GM19238 (cell line): ENCODE results near the gene SNX21.
"Not testable (repeated sequence)": the region's sequence is repeated elsewhere in the genome, so short reads cannot be mapped to it uniquely, and the experiment has no call there.

Source experiments
- DNase-seq: peaks from one replicate; pipeline ENCODE4 v3.0.0; 2011; ENCODE audit warnings: low spot score; ENCODE audit not compliant: insufficient read length

SNX21 gene

DNA sequence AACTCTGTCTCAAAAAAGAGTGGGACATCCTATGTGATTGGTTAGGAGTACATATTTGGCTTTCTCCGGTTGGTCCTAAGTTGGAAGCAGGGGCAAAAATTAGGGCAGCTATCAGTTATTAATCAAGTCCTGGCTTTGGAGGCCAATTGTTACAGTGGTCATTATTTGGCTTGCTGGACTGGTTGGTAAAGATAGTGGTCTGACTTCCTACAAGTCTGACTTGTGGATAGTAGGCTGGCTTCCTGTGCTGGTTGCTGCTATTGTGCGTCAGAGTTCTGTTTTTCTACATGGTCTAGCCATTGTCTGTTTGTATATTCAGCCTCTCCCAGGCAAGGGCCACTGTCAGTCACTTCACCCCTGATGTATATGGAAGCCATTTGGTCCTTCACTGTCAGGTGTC lies 16.6 kb downstream of the SNX21 start:
- DNase-seq = no peak

DNA sequence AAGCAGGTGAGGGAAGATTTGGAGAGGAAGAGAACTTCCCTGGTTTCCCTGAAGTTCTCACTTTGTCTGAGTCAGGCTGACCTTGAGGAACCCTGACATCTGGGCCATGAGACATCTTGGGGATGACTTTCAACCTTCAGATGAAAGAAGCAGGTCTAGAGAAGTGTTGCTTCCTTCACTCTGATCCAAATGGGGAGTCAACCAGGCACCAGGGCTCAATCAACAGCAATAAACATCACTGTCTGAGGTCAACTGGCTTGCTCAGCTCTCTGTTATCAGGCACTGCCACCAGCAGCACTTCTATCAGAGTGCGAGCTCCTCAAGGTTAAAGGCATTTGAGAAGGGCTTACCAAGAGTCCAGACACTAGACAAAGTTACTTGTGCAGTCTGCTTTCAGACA lies 17.3 kb downstream of the SNX21 start:
- DNase-seq = no peak

DNA sequence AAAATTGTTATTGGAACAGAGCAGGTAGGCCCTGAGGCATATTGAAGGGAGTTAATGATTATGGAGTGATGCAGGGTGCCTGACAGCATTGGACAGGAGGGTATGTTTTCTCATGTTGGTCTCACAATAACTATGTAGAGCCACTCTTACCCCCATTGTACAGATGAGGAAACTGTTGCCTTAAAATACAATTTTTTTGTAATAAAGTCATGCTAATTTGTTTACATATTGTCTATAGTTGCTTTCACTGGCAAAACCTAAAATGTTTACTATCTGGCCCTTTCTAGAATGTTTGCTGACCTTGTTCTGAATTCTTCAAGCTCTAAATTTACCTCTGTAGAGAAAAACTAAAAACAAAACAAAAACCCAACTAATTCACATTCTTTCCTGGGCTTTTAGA lies 17.9 kb downstream of the SNX21 start:
- DNase-seq = no peak

DNA sequence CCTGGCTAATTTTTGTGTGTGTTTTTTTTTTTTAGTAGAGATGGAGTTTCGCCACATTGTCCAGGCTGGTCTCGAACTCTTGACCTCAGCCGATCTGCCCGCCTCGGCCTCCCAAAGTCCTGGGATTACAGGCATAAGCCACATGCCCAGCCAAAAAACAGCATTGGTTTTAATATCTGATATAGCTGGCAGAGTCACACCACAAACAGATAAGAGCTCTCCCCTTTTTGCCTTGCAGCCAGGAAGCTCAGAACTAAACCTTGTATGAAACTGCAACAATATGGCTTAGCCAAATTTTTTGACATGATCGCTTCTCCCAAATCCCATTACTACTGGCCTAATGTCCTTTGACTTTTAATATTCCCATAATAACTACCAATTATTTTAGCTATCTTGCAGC lies 18.7 kb downstream of the SNX21 start:
- no peak for DNase-seq

DNA sequence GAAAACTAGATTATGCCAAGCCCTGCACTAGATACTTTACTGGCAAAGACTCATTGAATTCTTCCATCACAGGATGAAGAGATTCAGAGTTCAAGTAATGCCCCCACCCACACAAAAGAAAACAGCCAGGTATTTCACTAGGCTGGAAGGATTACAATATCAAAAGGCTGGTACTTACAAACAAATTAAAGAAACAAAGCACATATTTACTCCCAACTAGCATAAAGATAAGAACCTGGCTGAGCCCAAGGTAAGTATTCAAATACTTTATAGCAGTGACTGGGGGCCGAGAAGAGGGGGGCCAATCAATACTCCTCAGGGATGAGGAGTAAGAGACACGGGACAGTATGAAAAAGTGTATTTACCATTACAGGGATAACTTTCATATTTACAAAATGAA lies 19.9 kb downstream of the SNX21 start:
- no peak for DNase-seq

DNA sequence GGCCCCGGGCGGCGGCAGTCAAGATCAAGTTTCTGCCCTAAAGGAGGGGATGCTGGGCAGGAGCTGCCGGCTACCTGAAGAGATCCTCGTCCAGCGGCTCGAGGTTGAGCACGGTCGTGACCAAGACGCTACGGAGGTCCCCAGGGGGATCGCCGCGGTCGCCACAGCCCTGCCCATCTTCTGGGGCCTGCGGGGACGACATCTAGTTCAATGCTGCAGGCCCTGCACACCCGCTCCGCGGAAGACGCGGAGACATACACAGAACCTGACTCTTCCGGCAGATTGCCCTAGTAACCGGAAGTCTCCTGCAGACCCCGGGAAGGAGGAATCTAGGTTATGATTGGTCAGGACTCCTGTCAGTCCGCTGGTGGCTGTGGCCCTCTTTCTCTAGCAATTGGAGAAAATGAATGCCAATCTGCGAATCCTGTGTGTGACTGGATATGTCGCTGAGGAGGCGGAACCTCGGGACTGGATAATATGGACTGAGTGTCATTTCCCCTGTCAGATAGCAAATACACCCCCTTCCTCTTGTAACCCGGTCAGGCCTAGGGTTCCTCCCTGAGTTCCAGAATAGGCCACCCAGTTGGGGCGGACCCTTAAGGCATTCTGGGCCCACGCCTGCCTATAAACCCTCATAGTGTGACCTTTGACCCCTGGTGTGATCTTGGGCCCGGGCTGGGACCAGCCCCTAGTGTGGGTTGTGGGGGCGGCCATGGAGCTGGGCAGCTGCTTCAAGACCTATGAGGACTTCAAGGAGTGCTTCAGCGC lies 23.7 kb downstream of the SNX21 start, which contains the start of the genes ACOT8 and ZSWIM3:
Gene ACOT8, minus strand, starts transcription at position 279 of the 768 bp plus-strand sequence. Its CDS starts 77 bp downstream, at position 202.
Gene ZSWIM3, plus strand, starts transcription at position 501 of the 768 bp plus-strand sequence. Its CDS starts 212 bp downstream, at position 713.
- peak; percentile 98 for DNase-seq

DNA sequence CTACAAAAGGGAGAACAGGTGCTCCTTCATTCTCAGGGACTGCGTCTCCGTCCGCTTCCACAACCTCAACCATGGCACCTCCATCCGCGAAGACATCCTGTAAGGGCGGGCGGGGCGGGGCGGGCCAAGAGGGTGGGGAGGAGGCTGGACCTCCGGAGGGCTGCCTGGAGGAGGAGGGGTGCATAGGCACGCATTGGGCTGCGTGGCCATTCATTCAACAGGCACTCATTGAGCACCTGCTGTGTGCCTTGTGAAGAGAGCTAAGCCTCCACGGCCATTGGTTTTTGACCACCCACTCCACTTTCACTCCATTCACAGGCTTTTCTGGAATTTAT lies 24.2 kb downstream of the SNX21 start:
- DNase-seq = peak; percentile 70

DNA sequence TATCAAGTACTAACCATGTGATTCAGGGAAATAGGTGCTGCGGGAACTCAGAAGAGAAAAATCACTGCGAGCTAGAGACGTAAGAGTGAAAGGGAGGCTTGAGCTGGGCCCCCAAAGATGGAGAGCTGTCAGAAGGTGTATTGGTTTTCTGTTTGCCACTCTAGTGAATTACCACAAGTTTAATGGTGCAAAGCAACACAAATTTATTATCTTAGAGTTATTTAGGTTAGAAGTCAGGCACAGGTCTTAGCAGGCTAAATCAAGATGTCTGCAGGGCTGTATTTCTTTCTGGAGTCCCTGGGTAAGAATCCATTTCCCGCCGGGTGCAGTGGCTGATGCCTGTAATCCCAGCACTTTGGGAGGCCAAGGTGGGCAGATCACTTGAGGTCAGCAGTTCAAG lies 26.3 kb downstream of the SNX21 start:
- DNase-seq = no peak

DNA sequence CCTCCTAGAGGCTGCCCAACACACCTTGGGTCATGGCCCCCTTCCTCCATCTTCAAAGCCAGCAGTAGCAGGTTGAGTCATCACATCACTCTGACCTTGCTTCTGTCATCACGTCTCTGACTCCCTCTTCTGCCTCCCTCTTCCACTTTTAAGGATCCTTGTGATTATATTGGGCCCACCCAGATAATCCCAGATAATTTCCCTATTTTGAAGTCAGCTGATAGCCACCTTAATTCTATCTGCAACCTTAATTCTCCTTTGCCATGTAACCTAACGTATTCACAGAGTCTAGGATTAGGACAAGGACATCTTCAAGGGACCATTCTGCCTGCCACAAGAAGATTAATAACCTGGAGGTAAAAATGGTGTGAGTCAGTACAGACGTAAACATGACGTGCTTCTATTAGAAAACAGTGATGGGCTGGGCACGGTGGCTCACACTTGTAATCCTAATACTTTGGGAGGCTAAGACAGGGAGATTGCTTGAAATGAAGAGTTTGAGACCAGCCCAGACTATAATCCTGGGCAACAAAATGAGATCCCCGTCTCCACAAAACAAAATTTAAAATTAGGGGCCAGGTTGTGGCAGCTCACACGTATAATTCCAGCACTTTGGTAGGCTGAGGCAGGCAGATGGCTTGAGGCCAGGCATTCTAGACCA lies 27.1 kb downstream of the SNX21 start:
- no peak for DNase-seq

DNA sequence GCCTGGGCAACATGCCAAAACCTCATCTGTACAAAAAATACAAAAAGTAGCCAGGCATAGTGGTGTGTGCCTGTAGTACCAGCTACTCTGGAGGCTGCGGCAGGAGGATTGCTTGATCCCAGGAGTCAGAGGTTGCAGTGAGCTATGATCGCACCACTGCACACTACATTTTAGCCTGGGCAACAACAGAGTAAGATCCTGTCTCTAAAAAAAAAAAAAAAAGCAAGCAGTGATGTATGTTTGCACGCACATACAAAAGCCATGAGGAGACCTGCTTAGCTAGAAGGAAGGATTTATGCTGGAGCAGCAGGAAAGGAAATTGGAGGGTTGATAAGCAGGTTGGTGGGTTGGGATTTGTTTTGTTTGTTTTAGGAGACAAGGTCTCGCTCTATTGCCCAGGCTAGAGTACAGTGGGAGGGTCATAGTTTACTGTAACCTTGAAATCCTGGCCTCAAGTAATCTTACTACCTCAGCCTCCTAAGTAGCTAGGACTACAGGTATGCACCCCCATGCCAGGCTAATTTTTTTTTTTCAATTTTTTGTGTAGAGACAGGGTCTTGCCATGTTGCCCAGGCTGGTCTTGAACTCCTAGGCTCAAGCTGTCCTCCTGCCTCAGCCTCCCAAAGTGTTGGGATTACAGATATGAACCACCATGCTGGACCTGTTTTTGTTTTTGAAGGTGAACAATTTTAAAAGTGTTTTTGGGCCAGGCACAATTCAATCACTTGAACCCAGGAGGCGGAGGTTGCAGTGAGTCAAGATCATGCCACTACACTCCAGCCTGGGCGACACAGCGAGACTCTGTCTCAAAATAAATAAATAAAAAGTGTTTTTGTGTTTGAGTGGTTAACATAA lies 27.8 kb downstream of the SNX21 start:
- DNase-seq = no peak

DNA sequence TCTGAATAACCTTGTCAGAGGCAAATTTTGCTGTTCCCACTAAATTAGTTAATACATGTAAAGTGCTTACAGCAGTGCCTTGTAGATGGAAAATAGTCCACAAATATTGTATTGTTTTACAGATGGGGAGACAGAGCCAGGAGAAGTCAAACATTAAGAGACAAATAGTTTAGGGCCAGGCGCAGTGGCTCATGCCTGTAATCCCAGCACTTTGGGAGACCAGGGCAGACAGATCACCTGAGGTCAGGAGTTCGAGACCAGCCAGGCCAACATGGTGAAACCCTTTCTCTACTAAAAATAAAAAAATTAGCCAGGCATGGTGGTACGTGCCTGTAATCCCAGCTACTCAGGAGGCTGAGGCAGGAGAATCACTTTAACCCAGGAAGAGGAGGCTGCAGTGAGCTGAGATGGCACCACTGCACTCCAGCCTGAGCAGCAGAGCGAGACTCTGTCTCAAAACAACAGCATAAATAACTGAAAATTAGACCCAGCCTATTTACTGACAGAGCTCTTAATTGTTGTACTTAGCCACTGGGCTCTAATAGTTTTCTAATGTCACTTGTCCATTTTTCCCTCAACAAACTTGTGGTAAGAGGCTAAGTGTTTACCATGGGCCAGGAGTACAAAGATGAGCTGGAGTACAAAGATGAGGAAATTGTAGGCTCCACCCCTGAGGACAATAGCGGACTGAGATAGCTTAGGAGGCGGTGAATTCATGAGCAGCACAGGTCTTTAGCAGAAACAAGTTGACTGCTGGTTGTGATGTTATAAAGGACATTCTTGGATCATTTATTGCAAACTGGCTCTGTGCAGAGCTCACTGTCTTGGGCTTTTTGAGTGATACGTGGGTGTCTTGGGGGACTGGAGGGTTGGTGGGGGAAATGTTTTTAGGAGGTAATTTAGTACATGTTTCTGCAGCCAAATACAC lies 30.2 kb downstream of the SNX21 start:
- no peak for DNase-seq

DNA sequence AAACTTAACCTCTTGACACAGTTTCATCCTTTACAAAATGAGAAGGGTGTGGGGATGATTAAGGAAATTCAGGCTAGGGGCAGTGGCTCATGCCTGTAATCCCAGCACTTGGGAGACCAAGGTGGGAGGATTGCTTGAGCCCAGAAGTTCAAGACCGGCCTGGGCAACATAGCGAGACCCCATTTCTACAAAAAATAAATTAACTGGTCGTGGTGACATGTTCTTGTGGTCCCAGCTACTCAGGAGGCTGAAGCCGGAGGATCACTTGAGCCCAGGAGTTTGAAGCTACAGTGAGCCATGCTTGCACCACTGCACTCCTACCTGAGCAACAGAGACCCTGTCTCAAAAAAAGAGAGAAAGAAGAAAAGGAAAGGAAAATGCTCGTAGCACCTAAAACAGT lies 32.9 kb downstream of the SNX21 start:
- DNase-seq = no peak

DNA sequence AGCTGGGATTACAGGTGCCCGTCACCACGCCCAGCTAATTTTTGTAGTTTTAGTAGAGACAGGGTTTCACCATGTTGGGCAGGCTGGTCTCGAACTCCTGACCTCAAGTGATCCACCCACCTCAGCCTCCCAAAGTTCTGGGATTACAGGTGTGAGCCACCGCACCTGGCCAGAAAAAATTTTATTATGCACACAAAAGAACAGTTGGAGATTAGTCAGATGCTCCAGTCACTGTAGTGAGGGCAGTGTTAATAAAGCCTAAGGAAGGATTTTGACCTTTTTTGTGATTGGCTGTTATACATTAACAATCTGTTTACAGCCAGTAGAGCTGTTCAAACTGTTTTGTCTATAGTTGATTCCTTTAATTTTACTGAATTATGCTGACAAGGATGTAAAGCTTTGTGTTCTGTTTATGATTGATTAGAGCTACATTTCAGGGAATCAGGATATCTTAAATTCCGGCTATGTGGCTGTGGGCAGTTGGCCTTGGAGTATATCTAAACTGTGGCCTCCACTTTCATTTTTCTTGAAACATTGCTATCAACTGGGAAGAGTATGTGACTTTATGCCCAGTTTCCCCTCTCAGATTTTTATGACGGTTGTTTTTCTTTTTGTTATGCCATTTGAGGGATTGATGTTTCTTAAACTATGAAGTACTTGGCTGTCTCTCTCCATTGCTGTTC lies 33.7 kb downstream of the SNX21 start:
- DNase-seq = no peak

DNA sequence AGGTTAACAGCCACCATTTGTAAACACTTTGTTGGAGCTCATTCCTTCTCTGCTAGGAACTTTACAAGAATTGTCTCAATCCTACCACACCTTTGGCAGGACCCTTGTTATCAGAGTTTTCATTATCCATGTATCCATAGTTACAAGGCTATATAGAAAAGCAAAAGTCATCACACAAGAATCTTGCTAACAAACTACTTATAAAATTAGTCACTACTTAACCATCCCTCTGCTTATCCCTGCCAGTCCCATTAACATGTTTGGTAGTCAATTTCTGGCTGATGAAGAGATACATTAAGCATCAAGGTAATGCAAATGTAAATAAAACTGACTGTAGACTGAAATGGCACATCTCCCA lies 34.2 kb downstream of the SNX21 start:
- no peak for DNase-seq

DNA sequence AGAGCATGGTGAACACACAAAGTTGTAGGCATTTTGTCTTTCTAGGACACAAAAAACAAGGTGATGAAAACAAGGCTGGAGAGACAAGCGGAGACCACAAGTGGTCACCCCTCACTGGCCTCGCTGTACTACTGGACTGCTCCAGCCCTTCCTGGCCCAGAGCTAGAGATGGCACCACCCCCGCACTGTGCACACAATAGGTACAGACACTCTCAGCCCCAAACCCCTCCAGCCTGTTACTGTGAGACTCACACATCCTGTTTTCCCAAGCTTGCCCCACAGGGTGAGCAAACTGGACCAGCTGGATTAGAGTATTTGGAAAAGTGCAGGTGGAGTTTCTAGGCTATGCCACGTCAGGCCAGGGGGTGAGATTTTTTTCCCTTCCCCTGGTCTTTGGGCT lies 39.0 kb downstream of the SNX21 start:
- DNase-seq = no peak

DNA sequence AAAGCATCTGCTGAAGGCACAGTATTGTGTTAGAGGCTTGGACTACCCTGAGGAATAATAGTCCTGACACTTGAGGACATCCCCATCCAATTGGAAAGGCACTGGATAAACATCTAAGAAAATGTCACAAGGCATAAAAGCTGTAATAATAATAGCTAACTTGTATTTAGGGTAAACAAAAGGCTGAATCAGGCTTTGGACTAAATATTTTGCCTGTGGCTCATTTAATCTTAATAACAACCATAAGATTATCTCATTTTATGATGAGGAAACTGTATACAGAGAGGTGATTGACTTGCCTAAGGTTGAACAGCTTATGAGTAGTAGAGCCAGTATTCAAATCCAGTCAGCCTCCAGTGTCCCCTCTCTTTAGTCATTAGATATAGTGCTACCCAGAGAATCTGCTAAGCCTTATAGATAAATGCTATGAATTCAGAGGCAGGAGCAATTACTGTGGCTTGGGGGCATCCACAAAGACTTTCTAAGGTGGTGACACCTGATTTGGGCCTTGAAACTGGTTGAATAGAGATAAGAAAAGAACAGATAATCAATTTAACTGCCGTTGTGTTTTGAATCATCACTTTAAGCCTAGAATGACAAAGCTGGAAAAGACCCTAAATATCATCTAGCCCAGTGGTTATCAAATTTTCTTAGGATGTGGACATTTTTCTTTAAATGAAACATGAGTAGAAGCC lies 40.0 kb downstream of the SNX21 start:
- DNase-seq = no peak

DNA sequence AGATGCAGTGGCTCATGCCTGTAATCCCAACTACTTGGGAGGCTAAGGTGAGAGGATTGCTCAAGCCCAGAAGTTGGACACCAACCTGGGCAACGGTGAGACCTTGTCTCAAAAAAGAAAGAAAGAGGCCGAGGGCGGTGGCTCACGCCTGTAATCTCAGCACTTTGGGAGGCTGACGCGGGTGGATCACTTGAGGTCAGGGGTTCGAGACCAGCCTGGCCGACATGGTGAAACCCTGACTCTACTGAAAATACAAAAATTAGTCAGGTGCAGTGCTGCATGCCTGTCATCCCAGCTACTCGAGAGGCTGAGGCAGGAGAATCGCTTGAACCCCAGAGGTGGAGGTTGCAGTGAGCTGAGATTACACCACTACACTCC lies 40.5 kb downstream of the SNX21 start:
- not testable (repeated sequence) for DNase-seq

DNA sequence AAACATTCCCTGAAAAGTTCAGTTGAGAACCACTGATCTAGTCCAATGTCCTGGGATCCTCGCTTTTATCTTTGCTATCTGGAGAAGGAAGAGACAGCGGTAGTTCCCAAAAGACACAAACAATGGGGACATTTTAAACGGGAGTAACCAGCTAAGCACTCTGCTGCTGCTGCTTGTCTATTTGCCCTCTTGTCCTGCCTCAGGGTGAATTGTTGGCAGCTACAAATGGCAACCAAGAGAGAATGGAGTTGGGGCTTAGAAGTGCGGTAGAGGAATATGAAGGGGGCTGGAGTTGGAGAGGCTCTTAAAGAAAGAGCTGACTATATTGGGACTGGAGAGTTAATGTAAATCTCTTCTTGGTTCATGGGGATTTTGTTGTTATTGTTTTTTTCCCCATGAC lies 41.0 kb downstream of the SNX21 start:
- DNase-seq = no peak

DNA sequence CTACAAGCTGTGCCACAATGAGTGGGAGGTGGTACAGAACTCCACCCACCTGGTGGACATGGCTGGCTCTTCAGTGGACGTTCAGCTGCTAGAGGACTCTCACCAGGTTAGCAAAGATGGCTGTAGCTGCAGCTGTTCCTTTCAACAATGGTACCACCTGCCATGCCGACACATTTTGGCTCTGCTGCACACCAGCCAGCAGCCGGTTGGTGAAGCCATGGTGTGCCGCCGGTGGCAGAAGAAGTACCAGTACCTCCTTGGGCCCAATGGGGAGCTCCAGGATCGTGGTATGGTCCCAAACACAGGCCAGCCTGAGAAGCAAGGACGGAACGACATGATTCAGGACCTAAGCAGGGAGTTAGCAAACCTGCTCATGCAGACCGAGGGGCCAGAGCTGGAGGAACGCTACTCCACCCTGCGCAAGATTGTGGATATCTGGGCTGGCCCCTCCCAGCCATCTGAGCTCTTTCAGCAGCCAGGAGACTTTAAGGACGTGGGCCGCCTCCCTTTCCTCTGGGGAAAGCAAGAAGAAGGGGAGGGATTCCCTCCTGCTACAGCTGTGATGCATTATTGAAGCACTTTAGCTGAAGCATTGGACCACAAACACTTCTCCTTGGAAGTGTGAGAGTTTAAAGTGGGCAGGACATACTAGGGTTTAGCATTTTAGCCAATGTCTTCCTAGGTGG lies 44.6 kb downstream of the SNX21 start:
- DNase-seq = no peak
